ENCODE results near the gene RALGAPA2. TPM values are rescaled to one million over a fixed set of nuclear protein-coding genes. Genes with fewer than 3 reads are reported as not detected.

The RALGAPA2 gene
- total and polyA plus RNA-seq, 9 donors: 8.4 to 31.7 (median 19.9) TPM

DNA sequence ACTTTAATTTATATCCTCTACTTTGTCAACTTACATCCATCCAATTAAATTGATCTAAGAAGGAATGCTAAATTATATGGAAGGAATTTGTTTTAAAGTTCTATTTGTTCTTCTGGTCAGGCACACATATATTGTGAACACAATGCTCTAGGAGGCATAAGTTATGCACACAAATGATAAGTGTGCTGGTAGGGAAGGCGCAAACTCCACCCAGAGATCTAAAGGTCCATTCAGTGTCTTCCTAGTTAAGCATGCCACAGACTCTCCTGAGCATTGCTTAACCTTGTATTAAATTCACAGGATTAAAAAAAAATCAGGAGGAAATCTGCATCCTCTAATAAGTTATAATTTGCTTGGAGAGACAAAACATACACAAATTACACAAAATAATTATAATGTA lies 127.3 kb downstream of the RALGAPA2 start:
- H3K27ac ChIP-seq: no peak overlapping the region
- DNase-seq: no peak
- no peak for TF ChIP-seq POLR2A (IDR thresholded peaks at IDR 0.05)
- TF ChIP-seq, protein P1, sequence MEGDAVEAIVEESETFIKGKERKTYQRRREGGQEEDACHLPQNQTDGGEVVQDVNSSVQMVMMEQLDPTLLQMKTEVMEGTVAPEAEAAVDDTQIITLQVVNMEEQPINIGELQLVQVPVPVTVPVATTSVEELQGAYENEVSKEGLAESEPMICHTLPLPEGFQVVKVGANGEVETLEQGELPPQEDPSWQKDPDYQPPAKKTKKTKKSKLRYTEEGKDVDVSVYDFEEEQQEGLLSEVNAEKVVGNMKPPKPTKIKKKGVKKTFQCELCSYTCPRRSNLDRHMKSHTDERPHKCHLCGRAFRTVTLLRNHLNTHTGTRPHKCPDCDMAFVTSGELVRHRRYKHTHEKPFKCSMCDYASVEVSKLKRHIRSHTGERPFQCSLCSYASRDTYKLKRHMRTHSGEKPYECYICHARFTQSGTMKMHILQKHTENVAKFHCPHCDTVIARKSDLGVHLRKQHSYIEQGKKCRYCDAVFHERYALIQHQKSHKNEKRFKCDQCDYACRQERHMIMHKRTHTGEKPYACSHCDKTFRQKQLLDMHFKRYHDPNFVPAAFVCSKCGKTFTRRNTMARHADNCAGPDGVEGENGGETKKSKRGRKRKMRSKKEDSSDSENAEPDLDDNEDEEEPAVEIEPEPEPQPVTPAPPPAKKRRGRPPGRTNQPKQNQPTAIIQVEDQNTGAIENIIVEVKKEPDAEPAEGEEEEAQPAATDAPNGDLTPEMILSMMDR (IDR thresholded peaks at IDR 0.05): no peak
- no peak for TF ChIP-seq EP300 (IDR thresholded peaks at IDR 0.05)
- intact Hi-C loops (cut with DNase I): no loop called here
- H3K27me3 ChIP-seq: no peaks in the 10 kb centered on the region
- H3K9me3 ChIP-seq: no peaks in the 10 kb centered on the region
- no peaks in the 10 kb centered on the region for H3K36me3 ChIP-seq
- no peak overlapping the region for H3K4me3 ChIP-seq
- 91 to 98% (median 93%) methylated on average over 1 of the region's 1 CpG for WGBS, 3 donors
- H3K4me1 ChIP-seq (ENCODE audit: insufficient read depth): peaks cover 6% of the 10 kb centered on the region

DNA sequence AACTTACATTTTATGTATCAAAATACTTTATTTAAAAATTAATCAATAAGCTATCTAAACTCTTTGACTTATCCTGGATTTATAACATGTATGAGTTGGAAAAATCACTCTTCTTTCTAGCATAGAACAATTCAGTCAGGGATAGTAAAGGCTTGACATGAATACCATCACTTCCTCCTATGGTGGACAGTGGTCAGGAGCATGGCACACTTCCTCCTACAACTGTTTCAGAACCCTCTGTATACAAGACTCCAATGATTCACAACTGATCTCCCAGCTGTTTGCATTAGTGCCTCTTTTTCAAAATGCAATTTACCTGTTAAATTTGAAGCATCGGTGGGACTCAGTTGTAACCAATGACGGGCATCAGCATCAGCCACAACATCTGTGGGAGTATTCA lies 129.7 kb downstream of the RALGAPA2 start:
- H3K9me3 ChIP-seq: no peaks in the 10 kb centered on the region
- peaks cover 8% of the 10 kb centered on the region for H3K4me1 ChIP-seq (ENCODE audit: insufficient read depth)
- H3K27me3 ChIP-seq: no peaks in the 10 kb centered on the region
- no peak overlapping the region for H3K4me3 ChIP-seq
- WGBS, 3 donors: 93 to 97% (median 96%) methylated on average over 2 of the region's 2 CpGs
- DNase-seq: no peak
- H3K27ac ChIP-seq: peak overlapping the region in 1 of 2 donors; percentile 22
- TF ChIP-seq EP300 (IDR thresholded peaks at IDR 0.05) (no peak), POLR2A (IDR thresholded peaks at IDR 0.05) (no peak)
- TF ChIP-seq, protein P1 (IDR thresholded peaks at IDR 0.05): no peak
- no peaks in the 10 kb centered on the region for H3K36me3 ChIP-seq
- intact Hi-C loops (cut with DNase I): no loop called here

DNA sequence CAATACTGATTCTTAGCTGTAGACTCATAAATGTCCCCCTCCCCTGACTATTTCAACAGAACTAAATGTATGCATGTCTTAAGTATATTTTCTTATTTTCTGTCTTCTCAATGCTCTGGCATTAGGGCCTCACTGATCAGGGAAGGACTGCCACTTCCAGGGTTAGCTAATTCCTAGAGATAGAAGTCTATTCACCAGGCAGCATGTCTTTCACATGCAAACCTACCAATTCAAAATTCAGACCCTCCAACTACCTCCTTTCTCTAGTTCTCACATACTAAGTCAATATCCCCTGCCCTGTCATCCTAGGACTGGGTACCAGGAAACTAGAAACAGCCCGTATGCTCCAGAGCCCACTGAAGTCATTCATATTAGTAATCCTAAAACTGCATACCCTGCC lies 132.3 kb downstream of the RALGAPA2 start:
- no peaks in the 10 kb centered on the region for H3K27me3 ChIP-seq
- no peaks in the 10 kb centered on the region for H3K9me3 ChIP-seq
- no peaks in the 10 kb centered on the region for H3K36me3 ChIP-seq
- no peak for DNase-seq
- TF ChIP-seq EP300 (IDR thresholded peaks at IDR 0.05) (no peak), POLR2A (IDR thresholded peaks at IDR 0.05) (no peak)
- TF ChIP-seq, protein P1 (IDR thresholded peaks at IDR 0.05): no peak
- peaks cover 8% of the 10 kb centered on the region for H3K4me1 ChIP-seq (ENCODE audit: insufficient read depth)
- H3K27ac ChIP-seq: no peak overlapping the region
- WGBS, 3 donors: 71 to 81% (median 76%) methylated on average over 1 of the region's 1 CpG
- intact Hi-C loops (cut with DNase I): no loop called here
- no peak overlapping the region for H3K4me3 ChIP-seq

DNA sequence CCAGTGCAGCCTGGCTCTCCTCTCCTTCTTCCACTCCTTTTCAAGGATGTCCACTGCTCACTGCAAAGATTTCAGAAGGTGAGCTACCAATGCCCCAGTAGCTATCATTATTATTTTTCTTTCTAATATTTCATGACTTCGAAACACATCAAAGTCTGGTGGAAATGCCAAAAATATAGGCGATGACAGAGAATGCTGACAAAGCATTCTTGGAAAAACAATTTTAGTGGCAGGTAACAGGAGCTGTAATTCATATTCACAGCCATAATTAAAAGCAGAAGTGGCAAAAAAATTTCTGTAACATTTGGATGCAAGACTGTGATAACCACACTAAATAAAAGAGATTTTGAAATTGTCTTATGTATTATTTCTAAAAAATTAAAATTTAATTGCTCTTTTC lies 133.6 kb downstream of the RALGAPA2 start:
- WGBS, 3 donors: 47 to 62% (median 57%) methylated on average over 2 of the region's 2 CpGs

More for the DNA sequence above, 133.6 kb downstream of the RALGAPA2 start:
- TF ChIP-seq, protein P1 (IDR thresholded peaks at IDR 0.05): no peak
- TF ChIP-seq POLR2A (IDR thresholded peaks at IDR 0.05): no peak
- TF ChIP-seq EP300 (IDR thresholded peaks at IDR 0.05): no peak
- H3K36me3 ChIP-seq: no peaks in the 10 kb centered on the region
- peaks cover 8% of the 10 kb centered on the region for H3K4me1 ChIP-seq (ENCODE audit: insufficient read depth)
- no peak for DNase-seq
- no peaks in the 10 kb centered on the region for H3K27me3 ChIP-seq
- H3K9me3 ChIP-seq: no peaks in the 10 kb centered on the region
- H3K4me3 ChIP-seq: no peak overlapping the region
- intact Hi-C loops (cut with DNase I): loop anchor here in 1 of 4 donors (10.0 kb wide), 1 partner anchor 214 kb away; the partner anchor contains the start of gene INSM1
- no peak overlapping the region for H3K27ac ChIP-seq

Data from ovary (tissue), 9 donors.